GM19035 (cell line): ENCODE results near the gene RAMP1.
"Not testable (repeated sequence)": the region's sequence is repeated elsewhere in the genome, so short reads cannot be mapped to it uniquely, and the experiment has no call there.

Experiments
- ATAC-seq: cut with Tn5 transposase; IDR thresholded peaks from one replicate; pipeline ENCODE4 v1.9.1; 2021; ENCODE audit not compliant: unreplicated experiment

The RAMP1 gene

DNA sequence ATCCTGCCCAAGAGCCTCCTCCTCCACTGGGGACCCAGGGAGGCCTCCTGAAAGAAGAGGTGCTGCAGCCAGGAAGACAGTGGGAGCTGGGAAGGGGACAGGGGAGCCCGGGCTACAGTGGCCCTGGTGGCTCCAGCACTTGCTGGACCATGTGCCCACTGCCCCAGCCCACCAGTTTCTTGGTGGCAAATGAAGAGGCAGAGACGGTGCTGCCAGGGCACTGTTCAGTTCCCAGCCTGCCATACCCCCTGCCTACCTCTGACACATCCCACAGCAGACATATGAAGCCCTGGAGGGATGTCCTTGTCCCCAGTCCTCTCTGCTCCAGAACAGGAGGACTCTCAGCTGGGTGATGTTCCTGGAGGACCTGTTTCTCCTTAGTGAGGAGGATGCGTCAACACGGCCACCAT is 3.7 kb downstream of the RAMP1 start:
- ATAC-seq: no peak

DNA sequence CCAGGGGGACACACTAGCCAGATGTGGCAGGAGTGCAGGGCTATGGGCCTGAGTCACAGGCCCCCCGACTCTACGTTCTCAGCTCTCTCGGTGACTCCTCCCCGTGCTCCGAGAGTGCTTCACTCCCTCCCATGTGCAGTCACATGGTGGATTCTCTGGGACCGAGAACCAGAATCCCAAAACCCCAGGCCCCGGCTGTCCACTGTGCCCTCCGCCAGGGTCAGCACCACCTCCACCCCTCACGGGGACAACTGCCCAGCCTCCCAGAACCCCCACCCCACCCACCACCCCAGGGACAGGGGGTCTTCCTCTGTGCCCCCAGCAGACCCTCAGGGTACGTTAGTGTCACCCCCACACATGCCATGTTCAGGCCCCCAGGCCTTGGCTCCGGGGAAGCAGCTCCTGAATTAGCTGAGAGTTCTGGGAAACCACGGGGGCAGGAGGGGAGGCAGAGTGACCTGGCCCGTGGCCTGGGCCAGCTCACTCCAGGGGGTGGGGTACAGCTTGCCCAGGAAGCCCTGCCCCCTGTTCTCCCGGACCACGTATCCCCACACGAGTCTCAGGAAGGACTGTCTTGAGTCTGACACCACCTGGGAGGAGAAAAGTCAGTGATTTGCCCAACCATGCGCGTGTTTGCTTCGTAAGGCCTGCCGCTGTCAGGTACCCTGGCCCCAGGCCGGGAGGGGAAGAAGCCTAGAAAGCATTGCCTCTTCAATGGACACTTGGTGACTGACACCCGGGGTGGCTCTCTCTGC is 4.4 kb downstream of the RAMP1 start:
- no peak for ATAC-seq

GRCh38 chr2:237864444-237864931 is 5.1 kb downstream of the RAMP1 start:
- ATAC-seq: no peak

DNA sequence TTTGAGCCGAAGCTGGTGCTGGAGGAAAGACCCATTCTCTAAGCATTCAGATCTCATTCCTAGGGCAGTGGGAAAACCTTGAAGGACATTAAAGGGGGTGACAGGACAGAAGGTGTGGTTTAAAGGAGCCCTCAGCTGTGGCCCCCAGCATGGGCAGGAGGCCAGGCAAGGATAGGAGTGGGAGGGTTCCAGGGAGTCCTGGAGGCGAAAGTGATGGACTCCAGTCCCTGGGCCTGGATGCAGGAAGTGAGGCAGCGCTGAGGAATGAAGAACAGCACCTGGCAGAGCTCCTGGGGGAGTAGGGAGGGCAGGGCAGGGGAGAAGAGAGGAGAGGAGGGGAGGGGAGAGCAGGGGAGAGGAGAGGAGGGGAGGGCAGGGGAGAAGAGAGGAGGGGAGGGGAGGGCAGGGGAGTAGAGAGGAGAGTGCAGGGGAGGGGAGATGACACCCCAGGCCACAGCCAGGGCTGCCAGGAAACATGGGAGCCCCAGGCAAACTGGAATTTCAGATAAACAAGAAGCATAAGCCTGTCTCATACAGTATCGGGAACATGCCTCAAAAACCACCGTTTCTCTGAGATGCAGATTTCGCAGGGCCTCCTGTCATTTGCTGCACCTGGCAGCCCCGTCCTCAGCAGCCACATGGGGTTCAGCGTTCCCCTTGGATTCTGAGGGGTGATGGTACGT is 5.7 kb downstream of the RAMP1 start:
- no peak for ATAC-seq

- no peak for ATAC-seq
Measured at GRCh38 chr2:237865623-237866041, 6.2 kb downstream of the RAMP1 start.

DNA sequence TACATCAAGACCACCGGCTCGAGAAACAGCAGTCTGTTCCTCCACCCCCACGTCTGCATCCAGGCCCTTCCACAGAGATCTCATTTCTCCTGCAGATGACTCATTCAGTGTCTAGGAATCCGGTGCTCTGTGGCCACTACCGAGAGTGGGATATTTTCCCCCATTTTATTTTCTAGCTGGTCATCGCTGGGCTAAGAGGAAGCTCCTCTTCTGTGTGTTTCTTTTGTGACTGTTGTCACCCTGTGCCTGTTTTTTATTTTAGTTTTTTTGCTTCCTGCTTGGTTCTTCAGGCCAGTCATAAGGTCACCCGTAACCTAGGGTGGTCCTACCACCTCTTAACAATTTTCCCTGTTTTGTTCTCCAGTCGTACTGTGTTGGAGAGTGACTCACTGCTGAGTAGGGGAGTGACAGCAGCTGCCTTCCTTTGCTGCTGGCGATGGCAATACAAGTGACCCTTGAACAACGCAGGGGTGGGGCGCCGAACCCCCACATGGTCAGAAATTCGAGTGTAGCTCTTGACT is 6.7 kb downstream of the RAMP1 start:
- no peak for ATAC-seq

DNA sequence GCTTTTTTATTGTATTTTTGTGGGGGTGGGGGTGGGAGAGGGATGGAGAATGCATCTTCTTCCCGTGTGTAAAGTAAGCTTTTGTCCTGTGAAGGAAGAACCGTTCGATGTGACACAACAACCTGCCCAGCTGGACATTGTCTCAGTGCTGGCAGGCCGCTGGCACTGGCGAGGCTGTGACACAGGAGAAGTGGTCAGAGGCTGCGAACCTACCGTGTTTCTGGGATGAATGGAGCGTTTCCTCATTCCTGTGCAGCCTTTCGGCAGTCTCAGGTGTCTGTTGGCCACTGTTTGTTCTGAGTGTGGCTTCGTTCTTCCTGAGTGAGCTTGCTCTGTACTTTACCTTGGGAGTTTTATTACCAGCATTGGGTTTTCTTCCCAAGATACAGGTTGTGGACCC is 8.0 kb downstream of the RAMP1 start:
- no peak for ATAC-seq

GRCh38 chr2:237868074-237868473 is 8.7 kb downstream of the RAMP1 start:
- not testable (repeated sequence) for ATAC-seq

DNA sequence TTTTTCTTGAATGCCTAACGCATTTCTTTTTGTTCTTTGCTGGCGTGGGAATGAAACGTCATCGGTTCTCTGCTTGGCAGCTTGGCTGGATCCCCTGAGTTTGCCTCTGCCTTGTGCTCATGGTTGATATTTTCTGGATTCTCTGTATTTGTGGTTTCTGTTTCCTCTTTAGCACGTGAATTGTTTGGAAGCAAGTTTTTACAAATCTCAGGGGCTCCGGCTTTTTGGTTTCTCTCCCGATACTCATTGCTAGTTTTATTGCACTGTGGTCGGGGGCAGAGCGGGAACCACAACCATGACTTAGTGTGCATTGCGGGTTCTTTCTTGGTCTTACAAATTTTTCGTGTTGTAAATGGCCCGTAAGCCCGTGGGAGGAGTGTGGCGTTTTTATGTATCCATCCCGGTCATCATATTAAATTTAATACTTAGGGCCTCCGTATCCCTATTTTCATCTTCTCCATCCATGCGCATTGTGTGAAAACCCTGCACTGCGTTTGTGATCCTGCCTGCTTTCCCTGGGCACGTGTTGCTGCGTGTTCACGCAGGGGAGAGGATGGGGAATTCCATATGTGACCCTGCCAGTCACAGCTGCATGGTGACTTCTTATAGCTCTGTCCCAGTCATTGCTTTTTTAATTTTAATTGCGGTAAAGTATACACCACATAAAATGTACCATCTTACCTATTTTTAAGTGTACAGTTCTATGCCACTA is 9.4 kb downstream of the RAMP1 start:
- no peak for ATAC-seq

GRCh38 chr2:237869343-237870102 is 10.1 kb downstream of the RAMP1 start:
- ATAC-seq: no peak

GRCh38 chr2:237870126-237870525 is 10.7 kb downstream of the RAMP1 start:
- ATAC-seq: no peak

DNA sequence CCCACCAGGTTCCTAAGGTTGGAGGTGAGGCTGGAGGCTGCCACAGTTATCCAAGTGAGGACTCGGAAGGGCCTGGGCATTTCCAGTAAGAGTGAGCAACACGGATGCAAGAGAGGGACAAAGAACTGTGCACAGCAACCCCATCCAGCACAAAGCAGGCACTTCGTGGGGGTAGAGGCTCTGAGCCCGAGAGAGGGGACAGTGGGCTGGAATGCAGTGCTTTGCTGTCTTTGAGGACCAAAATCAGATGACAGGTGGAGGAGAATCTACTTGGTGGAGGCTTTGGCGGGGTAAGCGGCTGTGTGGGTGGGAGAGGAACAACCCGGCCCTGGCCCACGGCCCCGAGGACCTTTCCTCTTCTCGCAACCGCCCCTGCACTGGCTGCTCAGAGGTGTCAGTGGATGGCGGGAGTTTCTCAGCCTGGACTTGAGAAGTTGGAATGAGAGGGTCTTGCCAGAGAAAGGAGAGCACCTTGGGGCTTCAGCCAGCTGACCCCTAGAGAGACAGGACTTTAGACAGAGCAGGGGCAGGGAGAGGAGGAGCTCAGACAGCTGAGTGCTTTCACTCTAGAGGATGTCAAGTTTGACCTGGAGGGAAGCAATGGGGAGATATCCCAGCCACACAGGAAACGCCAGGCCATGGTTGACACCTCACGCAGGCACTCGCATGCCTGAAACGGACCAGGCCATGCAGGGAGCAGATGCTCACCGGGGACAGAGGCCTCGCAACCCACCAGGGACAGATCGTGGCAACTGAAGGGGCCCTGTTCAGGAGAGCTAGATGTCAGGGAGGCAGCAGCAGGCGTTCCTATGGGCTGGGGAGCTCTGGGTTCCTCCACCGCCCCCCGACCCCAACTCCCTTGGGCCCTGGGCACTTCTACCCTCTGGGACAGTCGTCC is 11.6 kb downstream of the RAMP1 start:
- no peak for ATAC-seq

GRCh38 chr2:237872178-237872887 is 12.9 kb downstream of the RAMP1 start:
- ATAC-seq: no peak

DNA sequence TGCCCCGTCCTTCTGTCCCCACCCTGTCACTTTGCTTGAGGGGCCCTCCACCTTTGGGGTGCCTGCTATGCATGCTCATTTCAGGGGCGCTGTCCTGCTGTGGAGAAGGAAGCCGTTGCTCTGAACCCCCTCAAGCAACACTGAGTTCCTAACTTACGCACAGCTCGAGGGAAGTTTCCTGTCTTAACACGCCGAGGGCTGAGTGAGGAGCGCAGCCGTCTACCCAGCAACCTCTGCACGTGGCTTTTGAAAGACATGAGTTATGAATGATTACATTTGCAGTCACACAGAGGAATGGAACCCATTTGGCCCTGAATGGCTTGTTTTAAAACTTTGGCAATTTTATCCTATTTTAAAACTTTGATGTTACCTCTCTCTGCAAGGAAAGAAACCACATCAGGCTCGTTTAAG is 14.0 kb downstream of the RAMP1 start:
- ATAC-seq: no peak

- no peak for ATAC-seq
Measured at GRCh38 chr2:237873897-237874551, 14.6 kb downstream of the RAMP1 start.

- no peak for ATAC-seq
Measured at GRCh38 chr2:237874585-237875161, 15.2 kb downstream of the RAMP1 start.

DNA sequence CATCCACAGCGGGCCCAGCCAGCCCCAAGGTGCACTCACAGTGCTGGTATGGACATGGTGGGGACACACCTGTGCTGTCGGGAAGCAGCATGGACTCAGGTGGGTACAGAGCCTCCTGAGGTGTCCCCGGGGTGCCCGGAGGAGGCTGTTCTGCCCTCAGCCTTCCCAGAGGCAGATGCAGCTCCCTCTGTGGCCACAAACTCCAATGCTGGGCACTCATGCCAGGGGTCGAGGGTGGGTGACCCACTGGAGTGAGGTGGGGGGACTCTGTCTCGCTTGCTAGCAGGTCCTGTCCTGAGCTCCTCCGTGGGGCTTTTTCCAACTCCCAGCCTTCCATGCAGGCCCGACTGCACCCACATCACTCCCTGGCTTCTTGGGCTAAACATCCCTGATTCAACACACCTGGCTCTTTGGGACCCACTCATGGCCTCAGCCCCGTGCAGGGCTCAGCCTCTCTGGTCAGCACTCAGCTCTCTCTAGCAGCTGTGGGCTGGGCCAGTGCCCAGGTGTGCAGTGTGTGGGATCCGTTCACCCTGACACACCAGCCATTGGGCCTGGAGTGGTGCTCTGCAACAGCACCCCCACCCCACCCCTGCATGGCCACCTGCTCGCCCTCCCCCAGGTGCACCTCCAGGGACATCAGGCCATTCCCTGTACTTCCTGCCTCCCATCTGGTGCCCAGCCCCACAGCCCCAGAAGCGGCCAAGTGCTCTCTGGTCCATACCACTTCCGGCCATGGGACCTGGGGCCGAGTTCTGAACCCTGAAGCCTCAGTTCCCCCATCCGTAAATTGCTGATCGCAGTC is 16.0 kb downstream of the RAMP1 start:
- ATAC-seq: no peak
